22Rv1 (cell line): Measurements from ENCODE around the gene RAB27B.

Experiments
- ZFX ChIP-seq: fragments of 450-650 bp; IDR thresholded peaks from 2 replicates; pipeline ENCODE4 v1.6.1; 2017; ENCODE audit warnings: antibody characterized with exemption, borderline replicate concordance
- TF ChIP-seq, protein P1 (sequence below): fragments of 450-650 bp; IDR thresholded peaks from 2 replicates; pipeline ENCODE4 v1.5.1; 2017; ENCODE audit warnings: mild to moderate bottlenecking

DNA sequence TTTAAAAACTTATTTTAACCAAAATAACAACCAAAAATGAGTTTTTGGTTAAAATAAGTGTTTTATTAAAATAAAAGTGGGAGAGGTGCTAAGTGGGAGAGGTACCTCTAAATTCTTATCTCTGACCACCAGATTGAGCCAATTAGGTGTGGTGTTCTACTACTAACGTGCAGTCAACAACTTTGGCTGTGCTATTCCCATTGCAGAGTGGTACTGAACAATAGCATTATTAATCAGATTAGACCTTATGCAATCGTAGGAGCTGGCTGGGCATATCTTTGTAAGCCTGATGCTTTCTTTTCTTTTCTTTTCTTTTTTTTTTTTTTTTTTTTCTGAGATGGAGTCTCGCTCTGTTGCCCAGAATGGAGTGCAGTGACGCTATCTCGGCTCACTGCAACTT is 38.9 kb downstream of the RAB27B start:
- TF ChIP-seq, protein P1, sequence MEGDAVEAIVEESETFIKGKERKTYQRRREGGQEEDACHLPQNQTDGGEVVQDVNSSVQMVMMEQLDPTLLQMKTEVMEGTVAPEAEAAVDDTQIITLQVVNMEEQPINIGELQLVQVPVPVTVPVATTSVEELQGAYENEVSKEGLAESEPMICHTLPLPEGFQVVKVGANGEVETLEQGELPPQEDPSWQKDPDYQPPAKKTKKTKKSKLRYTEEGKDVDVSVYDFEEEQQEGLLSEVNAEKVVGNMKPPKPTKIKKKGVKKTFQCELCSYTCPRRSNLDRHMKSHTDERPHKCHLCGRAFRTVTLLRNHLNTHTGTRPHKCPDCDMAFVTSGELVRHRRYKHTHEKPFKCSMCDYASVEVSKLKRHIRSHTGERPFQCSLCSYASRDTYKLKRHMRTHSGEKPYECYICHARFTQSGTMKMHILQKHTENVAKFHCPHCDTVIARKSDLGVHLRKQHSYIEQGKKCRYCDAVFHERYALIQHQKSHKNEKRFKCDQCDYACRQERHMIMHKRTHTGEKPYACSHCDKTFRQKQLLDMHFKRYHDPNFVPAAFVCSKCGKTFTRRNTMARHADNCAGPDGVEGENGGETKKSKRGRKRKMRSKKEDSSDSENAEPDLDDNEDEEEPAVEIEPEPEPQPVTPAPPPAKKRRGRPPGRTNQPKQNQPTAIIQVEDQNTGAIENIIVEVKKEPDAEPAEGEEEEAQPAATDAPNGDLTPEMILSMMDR, result no peak
- TF ChIP-seq ZFX, result no peak
